Naive thymus-derived CD8-positive, alpha-beta T cell (primary cell): ENCODE data around the gene DDA1. TPM values are rescaled to one million over a fixed set of nuclear protein-coding genes. Genes with fewer than 3 reads are reported as not detected.

Experiments used
- ATAC-seq, 2 donors: fragments of 150-1000 bp; cut with Tn5 transposase in 1 of 2; sonication (Bioruptor Pico), chemical (Tn5 transposase) in 1 of 2; 1 replicate in 1 of 2; 2 replicates in 1 of 2; pipeline ENCODE4 v1.10.0; 2021; ENCODE audit warnings: mild to moderate bottlenecking in 2 of 2, moderate library complexity in 2 of 2
- POLR2A ChIA-PET: fragments of 350-600 bp; sonication (Branson Sonifier 250); formaldehyde crosslinking; loops from one replicate; lab custom pipeline; 2021; ENCODE audit warnings: antibody characterized with exemption; lab: Charles Lee
- DNase-seq, 10 donors: peaks; one replicate each; pipeline versions ENCODE4 v3.0.0 to v3.0.0-alpha.2; 2020 to 2022
- H3K27ac Mint-ChIP-seq, 10 donors: one replicate each; pipeline ENCODE4 v1.8.0; 2020 to 2022; ENCODE audit warnings: mild to moderate bottlenecking in 10 of 10, mixed read lengths in 10 of 10, moderate library complexity in 4 of 10, inconsistent platforms in 1 of 10
- H3K27me3 Mint-ChIP-seq, 5 donors: one replicate each; pipeline ENCODE4 v1.8.0; 2021 to 2022; ENCODE audit warnings: mixed read lengths in 5 of 5
- H3K36me3 Mint-ChIP-seq, 3 donors: one replicate each; pipeline ENCODE4 v1.8.0; 2020 to 2022; ENCODE audit warnings: mixed read lengths in 3 of 3, mild to moderate bottlenecking in 2 of 3, inconsistent platforms in 1 of 3
- H3K4me1 Mint-ChIP-seq, 4 donors: one replicate each; pipeline ENCODE4 v1.8.0; 2021 to 2022; ENCODE audit warnings: mixed read lengths in 4 of 4
- H3K4me3 Mint-ChIP-seq, 10 donors: one replicate each; pipeline ENCODE4 v1.8.0; 2020 to 2022; ENCODE audit warnings: mild to moderate bottlenecking in 10 of 10, mixed read lengths in 10 of 10, moderate library complexity in 6 of 10, inconsistent platforms in 1 of 10
- H3K9me3 Mint-ChIP-seq, 9 donors: one replicate each; pipeline ENCODE4 v1.8.0; 2020 to 2022; ENCODE audit warnings: mixed read lengths in 9 of 9, mild to moderate bottlenecking in 3 of 9, inconsistent platforms in 1 of 9, moderate library complexity in 1 of 9
- polyA plus RNA-seq, 3 donors: library from polyadenylated mRNA; unstranded; fragments of 300-500 nt; fragmentation: Illumina TruSeq; gene quantifications; one replicate each; pipeline ENCODE4 v1.2.3, GENCODE V29; 2021
- total RNA-seq, 8 experiments: library from RNA in 2 of 8; stranded (reverse) in 2 of 8; gene quantifications; one replicate each; pipeline ENCODE4 v1.2.3 and lab custom pipeline; 2021 to 2026

The DDA1 gene
- total and polyA plus RNA-seq, 5 experiments from 2014 or later: 23.7 to 32.6 (median 31.2) TPM

DNA sequence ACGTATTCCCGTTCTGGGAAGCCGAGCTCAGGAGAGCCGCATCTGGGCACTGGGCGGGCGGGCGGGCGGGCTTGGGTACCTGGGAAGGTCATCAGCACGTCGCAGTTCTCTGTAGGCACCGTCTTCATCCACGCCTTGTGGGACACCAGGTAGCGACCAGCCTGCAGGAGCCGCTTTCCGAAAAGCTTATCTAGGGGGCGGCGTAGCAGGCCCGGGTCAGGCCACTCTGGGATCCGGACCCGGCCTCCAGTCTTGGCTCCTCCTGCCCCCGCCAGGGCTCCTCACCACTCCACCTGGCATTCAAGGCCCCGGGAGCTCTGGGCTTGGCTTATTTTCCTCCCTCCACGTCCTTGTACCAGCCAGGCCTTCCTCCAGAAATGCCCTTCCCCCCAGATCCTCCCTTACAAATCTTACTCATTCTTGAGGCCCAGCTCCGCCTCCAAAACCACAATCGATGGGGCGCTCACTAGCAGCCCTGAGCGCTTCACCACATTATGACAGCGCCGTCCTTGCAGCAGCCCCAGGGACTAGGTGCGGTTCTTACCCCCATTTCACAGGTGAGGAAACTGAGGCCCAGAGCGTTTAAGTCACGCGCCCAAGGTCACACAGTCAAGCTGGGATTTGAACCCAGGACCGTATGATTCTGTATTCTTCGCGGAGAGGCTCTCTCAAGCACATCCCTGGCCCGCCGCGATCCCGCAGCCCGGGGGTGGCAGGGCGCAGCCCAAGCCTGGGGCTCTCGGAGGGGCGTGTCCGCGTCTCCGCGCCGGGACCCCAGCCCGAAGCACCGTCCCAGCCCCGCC is 24.4 kb downstream of the DDA1 start:
- Mint-ChIP-seq H3K36me3 (no peaks in the 10 kb centered on the region), H3K9me3 (no peaks in the 10 kb centered on the region), H3K4me3 (peak overlapping the region; percentile 78 to 91 (median 87)), H3K27me3 (no peaks in the 10 kb centered on the region), H3K4me1 (peaks cover 14 to 63% (median 50%) of the 10 kb centered on the region in 4 donors), H3K27ac (peak overlapping the region in 9 of 10 donors; percentile 39 to 93 (median 77))
- peak in 9 of 10 donors; percentile 36 to 79 (median 57) for DNase-seq
- ATAC-seq: peak; percentile 9 to 10
- POLR2A ChIA-PET: interaction anchor here (0.6 to 4.6 kb wide), 12 partner anchors 9 to 107 kb away, joined by 3 to 36 read pairs (median 4); partner anchors contain the start of genes ABHD8, BABAM1, DDA1 and MRPL34

DNA sequence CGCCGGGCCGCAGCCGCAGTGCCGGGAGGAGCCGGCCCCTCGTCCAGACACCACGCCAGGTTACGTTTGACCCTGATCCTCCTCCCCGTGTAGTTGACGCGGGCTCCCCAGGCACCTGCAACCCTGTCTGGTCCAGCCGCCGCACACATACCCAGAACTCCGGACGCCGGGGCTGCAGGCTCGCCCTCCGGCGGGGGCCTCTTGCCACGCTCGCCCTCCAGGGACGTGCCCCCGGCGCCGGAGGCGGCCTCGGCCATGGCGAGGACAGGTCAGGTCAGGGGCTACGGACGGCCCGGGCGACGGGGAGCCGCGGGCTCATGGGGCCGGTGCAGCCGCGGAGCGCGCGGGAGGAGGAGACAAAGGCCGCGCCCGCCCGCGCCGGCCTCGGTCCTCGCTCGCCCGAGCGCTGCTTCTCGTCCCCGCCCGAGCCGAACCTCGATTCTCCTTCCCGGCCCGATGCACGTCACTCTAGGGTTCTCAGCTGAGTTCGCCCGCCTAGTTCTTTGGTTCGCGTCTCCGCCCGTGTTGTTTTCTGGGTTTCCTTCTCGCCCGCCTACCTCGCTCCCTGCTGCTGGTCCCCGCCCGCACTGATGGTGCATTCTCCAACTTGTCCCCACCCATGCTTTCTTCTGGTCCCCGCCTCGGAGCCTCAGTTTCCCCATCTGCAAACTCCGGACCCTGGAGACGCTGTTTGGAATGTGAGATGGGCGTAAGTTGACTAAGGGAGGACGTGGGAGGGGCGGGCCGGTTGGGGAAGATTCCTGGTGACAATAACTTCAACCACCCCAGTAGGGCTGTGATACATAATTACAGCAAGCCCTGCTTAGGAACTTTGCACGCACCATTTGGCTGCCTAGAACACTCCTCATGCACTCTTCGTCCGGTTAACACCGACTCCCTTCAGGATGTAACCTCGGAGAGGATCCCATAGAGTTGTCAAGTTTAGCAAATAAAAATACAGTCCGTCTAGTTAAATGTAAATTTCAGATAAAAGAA is 25.3 kb downstream of the DDA1 start, which contains the start of gene ANO8:
TSS of gene ANO8 (minus strand) at position 442 of the 996 bp plus-strand sequence. CDS start at position 257, 185 bp downstream.
- Mint-ChIP-seq H3K27me3 (no peaks in the 10 kb centered on the region), H3K9me3 (no peaks in the 10 kb centered on the region), H3K36me3 (peaks cover 0 to 2% (median 0%) of the 10 kb centered on the region in 3 donors), H3K4me1 (peaks cover 14 to 62% (median 50%) of the 10 kb centered on the region in 4 donors), H3K4me3 (peak within 1 kb of the TSS; percentile 80 to 96 (median 90)), H3K27ac (peak within 1 kb of the TSS; percentile 76 to 96 (median 86))
- DNase-seq: peak; percentile 88 to 97 (median 95)
- POLR2A ChIA-PET: interaction anchor here (0.6 to 4.6 kb wide), 13 partner anchors 10 to 505 kb away, joined by 3 to 36 read pairs (median 4); partner anchors contain the start of genes ABHD8, BABAM1, DDA1 and MRPL34
- ATAC-seq: peak; percentile 61 to 63

DNA sequence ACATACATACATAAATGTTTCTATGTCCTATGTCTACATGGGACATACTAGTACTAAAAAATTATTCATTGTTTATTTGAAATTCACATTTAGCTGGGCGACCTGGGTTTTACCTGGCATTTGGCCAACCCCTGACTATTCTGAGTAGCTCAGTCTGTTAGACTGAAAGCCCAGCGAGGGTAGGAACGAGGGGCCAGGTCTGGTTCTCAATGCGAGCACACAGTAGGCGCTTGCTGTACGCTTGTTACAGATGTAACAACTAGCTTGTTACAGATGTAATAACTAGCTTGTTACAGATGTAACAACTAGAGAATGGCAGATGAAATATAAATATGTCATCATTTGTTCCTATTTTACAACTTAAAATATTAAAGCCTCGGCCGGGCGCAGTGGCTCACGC is 26.2 kb downstream of the DDA1 start:
- no peaks in the 10 kb centered on the region for H3K27me3 Mint-ChIP-seq
- POLR2A ChIA-PET: interaction anchor here (0.7 to 4.6 kb wide), 9 partner anchors 8 to 1088 kb away, joined by 3 to 36 read pairs (median 5); partner anchors contain the start of genes ABHD8, DDA1 and MVB12A
- H3K9me3 Mint-ChIP-seq: no peaks in the 10 kb centered on the region
- peaks cover 0 to 2% (median 0%) of the 10 kb centered on the region in 3 donors for H3K36me3 Mint-ChIP-seq
- H3K4me1 Mint-ChIP-seq: peaks cover 12 to 59% (median 46%) of the 10 kb centered on the region in 4 donors
- H3K27ac Mint-ChIP-seq: peak overlapping the region in 3 of 10 donors; percentile 77 to 85 (median 79)
- peak overlapping the region; percentile 72 to 96 (median 90) for H3K4me3 Mint-ChIP-seq
- ATAC-seq: no peak
- DNase-seq: no peak

DNA sequence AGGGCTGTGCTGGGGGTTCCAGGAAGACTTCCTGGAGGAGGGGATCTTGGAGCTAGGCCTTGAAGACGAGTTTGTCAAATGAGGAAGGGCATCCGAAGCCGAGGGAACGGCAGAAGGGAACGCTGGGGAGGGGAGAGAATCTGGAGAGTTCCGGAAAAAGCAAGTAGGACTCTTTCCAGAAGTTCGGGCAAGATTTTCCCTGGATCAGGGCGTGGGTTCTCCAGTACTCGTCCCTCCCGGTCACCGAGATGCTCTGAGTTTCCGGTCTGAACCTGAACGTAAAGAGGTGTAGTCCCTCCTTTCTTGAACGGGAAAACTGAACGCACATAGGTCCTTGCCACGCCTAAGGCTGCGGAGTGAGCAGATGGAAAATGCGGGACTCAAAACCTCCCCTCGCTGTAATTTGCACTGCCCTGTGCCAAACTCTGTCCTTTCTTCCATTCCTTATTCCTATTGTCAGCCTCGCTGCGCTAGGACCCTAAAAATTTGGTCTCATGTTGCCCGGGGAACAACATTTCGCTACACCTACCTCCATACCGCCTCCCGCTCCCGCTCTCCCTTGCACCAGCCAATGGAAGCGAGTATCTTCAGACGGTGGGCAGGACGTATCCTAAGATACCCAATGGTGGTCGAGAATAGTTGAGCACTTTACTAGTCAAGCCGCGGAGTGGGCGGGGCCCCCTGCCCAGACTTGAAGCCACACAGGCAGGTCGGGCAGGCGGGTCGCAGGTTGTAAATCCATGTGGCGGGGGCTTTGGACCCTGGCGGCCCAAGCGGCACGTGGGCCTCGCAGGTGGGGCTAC is 27.7 kb downstream of the DDA1 start, which contains the start of gene GTPBP3:
TSS of gene GTPBP3 (plus strand) at position 682 of the 803 bp plus-strand sequence. CDS start at position 741, 59 bp downstream.
- DNase-seq (peak; percentile 89 to 99 (median 94)), ATAC-seq (peak; percentile 91 to 92)
- Mint-ChIP-seq H3K36me3 (peaks cover 0 to 6% (median 0%) of the 10 kb centered on the region in 3 donors), H3K27me3 (no peaks in the 10 kb centered on the region), H3K9me3 (no peaks in the 10 kb centered on the region), H3K4me3 (peak within 1 kb of the TSS; percentile 88 to 96 (median 92)), H3K4me1 (peaks cover 8 to 56% (median 43%) of the 10 kb centered on the region in 4 donors), H3K27ac (peak within 1 kb of the TSS; percentile 74 to 97 (median 94))
- POLR2A ChIA-PET: interaction anchor here (0.7 to 1.0 kb wide), 2 partner anchors 55 to 837 kb away, joined by 4 to 5 read pairs; no protein-coding TSS in a partner anchor

DNA sequence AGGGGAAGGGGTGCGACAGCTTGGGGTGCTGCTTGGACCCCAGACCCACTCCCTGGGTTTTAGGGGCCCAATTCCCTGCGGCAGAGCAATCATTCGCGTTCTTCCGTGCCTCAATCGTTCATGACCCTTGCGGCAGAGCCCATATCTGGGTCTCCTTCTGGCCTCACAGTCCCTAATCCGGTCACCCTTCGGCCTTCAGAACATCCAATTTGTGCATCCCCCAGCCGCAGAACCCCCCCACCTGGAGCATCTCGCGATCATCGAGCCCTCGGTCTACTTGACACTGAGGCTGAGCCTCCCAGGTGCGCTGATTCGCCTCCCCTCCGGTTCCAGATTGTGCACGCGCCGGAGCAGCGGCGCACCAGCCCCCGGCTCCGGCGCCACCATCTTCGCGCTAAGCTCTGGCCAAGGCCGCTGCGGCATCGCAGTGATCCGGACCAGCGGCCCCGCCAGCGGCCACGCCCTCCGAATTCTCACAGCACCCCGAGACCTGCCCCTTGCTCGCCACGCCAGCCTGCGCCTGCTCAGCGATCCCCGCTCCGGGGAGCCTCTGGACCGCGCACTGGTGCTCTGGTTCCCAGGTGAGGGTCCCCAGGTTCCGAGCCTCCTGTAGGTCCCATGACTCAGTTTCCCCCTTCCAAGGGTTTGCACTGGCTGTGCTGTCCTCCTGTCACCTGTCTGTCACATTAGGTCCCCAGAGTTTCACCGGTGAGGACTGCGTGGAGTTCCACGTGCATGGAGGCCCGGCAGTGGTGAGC is 28.5 kb downstream of the DDA1 start:
- Mint-ChIP-seq H3K9me3 (no peaks in the 10 kb centered on the region), H3K27ac (peak overlapping the region; percentile 74 to 97 (median 94)), H3K4me1 (peaks cover 8 to 50% (median 40%) of the 10 kb centered on the region in 4 donors), H3K36me3 (peaks cover 0 to 11% (median 0%) of the 10 kb centered on the region in 3 donors), H3K27me3 (no peaks in the 10 kb centered on the region), H3K4me3 (peak overlapping the region; percentile 88 to 96 (median 92))
- ATAC-seq: peak; percentile 4 to 24
- POLR2A ChIA-PET: interaction anchor here (2.0 kb wide), 1 partner anchor 33 kb away, joined by 7 read pairs; the partner anchor contains the start of gene MRPL34
- peak in 1 of 10 donors; percentile 28 for DNase-seq

DNA sequence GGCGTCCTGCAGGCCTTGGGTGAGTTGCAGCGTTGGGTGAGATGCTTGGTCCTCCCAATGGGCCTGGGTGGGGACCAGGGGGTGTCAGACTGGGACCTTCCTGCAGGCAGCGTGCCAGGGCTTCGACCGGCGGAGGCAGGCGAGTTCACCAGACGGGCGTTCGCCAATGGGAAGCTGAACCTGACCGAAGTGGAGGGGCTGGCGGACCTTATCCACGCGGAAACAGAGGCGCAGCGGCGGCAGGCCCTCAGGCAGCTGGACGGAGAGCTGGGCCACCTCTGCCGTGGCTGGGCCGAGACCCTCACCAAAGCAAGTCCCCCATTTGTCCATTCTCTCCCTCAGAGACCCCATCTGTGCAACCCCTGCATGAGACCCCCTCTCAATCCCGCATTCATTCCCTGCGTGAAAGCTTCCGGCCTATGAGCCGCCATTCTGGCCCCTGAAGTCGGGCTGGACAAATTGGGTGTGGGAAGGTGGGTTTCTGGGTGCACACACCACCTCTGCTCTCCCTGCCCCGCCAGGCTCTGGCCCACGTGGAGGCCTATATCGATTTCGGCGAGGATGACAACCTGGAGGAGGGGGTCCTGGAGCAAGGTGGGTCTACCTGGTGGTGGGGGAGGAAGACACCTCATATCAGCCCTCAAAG is 29.2 kb downstream of the DDA1 start:
- DNase-seq: no peak
- no peaks in the 10 kb centered on the region for H3K9me3 Mint-ChIP-seq
- peaks cover 0 to 11% (median 0%) of the 10 kb centered on the region in 3 donors for H3K36me3 Mint-ChIP-seq
- no peak for ATAC-seq
- H3K27ac Mint-ChIP-seq: peak overlapping the region in 6 of 10 donors; percentile 40 to 96 (median 72)
- peak overlapping the region; percentile 88 to 96 (median 92) for H3K4me3 Mint-ChIP-seq
- H3K4me1 Mint-ChIP-seq: peaks cover 8 to 44% (median 36%) of the 10 kb centered on the region in 4 donors
- H3K27me3 Mint-ChIP-seq: no peaks in the 10 kb centered on the region
- POLR2A ChIA-PET: interaction anchor here (0.9 to 2.0 kb wide), 2 partner anchors 33 to 35 kb away, joined by 3 to 7 read pairs; partner anchors contain the start of genes ABHD8 and MRPL34

DNA sequence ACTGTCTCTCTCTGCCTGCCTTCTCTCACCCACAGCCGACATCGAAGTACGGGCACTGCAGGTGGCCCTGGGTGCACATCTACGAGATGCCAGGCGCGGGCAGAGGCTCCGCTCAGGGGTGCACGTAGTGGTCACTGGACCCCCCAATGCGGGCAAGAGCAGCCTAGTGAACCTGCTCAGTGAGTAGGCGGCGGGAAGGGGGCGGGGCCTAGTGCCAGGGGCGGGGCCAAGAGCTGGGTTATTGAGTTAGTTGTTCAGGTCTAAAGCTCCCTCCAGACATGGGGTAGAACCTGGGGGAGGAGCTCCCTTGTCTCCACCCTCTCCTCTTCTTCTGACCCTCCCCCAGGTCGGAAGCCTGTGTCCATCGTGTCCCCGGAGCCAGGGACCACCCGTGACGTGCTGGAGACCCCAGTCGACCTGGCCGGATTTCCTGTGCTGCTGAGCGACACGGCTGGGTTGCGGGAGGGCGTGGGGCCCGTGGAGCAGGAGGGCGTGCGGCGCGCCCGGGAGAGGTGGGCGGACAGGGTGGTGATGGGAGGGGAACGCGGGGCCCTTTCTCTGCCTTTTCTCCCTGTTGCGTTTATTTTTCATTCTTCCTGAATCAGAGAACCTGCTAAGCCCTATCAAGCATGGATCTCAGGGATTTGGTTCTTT is 29.9 kb downstream of the DDA1 start:
- Mint-ChIP-seq H3K27ac (peak overlapping the region in 3 of 10 donors; percentile 40 to 69 (median 65)), H3K4me1 (peaks cover 5 to 39% (median 31%) of the 10 kb centered on the region in 4 donors), H3K9me3 (no peaks in the 10 kb centered on the region), H3K36me3 (peaks cover 0 to 11% (median 0%) of the 10 kb centered on the region in 3 donors), H3K27me3 (no peaks in the 10 kb centered on the region), H3K4me3 (peak overlapping the region; percentile 2 to 90 (median 57))
- ATAC-seq (no peak), DNase-seq (peak in 1 of 10 donors; percentile 68)
- POLR2A ChIA-PET: interaction anchor here (0.9 to 2.0 kb wide), 2 partner anchors 34 to 36 kb away, joined by 3 to 7 read pairs; partner anchors contain the start of genes ABHD8 and MRPL34

DNA sequence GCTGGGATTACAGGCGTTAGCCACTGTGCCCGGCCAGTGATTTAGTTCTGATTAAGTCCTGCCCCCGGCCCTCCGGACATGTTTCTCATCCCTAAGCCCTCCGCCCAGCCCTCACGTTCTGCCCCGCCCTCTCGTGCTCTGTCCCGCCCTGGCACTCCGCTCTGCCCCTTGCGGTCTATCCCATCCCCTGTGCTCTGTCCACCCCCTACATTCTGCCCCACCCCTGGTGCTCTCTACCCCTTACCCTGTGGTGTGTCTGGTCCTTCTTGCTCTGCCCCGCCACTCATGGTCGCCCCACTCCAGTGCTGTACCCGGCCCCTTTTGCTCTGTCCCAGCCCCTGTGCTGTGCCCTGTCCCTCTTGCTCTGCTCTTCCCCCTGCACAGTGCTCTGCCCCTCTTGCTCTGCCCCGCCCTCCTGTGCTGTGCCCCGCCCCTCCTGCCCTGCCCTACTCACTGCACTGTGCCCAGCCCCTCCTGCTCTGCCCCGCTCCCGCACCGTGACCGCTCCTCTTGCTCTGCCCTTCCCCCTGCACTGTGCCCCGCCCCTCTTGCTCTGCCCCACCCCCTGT is 31.0 kb downstream of the DDA1 start:
- no peak overlapping the region for H3K27ac Mint-ChIP-seq
- ATAC-seq: no peak

DNA sequence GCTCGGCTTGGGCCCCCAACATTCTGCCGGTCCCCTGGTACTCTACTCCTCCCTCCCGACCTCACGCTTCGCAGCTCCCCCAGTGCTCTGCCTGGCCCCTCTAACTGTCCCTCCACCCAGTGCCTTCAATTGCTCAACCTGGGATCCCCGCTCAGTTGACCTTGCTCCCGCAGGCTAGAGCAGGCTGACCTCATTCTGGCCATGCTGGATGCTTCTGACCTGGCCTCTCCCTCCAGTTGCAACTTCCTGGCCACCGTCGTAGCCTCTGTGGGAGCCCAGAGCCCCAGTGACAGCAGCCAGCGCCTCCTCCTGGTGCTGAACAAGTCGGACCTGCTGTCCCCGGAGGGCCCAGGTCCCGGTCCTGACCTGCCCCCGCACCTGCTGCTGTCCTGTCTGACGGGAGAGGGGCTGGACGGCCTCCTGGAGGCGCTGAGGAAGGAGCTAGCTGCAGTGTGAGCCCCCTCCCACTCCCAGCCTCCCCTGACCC is 31.6 kb downstream of the DDA1 start:
- DNase-seq (no peak), ATAC-seq (no peak)
- peak overlapping the region in 1 of 10 donors; percentile 39 for H3K4me3 Mint-ChIP-seq
- no peaks in the 10 kb centered on the region for H3K9me3 Mint-ChIP-seq
- no peak overlapping the region for H3K27ac Mint-ChIP-seq
- H3K4me1 Mint-ChIP-seq: peaks cover 3 to 27% (median 21%) of the 10 kb centered on the region in 4 donors
- POLR2A ChIA-PET: no interaction called here
- H3K36me3 Mint-ChIP-seq: peaks cover 0 to 11% (median 0%) of the 10 kb centered on the region in 3 donors
- no peaks in the 10 kb centered on the region for H3K27me3 Mint-ChIP-seq

More for the DNA sequence above, 31.0 kb downstream of the DDA1 start:
- Mint-ChIP-seq H3K36me3 (peaks cover 0 to 11% (median 0%) of the 10 kb centered on the region in 3 donors), H3K9me3 (no peaks in the 10 kb centered on the region), H3K27me3 (no peaks in the 10 kb centered on the region), H3K4me1 (peaks cover 3 to 31% (median 22%) of the 10 kb centered on the region in 4 donors), H3K4me3 (peak overlapping the region in 3 of 10 donors; percentile 6 to 41 (median 38))
- DNase-seq: no peak
- POLR2A ChIA-PET: no interaction called here
